ENCODE results near the gene C5orf58.

GRCh38 chr5:170183816-170184687 is 48.7 kb upstream of the C5orf58 start:
- TF ChIP-seq POLR2A (IDR thresholded peaks at IDR 0.05) (no peak), CTCF (IDR thresholded peaks at IDR 0.05) (peak; percentile 69 to 85 (median 76))

Measured in adrenal gland (tissue), 5 donors.